Ovary (tissue), 9 donors: ENCODE data around the gene CEP128. TPM values are rescaled to one million over a fixed set of nuclear protein-coding genes. Genes with fewer than 3 reads are reported as not detected.

ENCODE experiments used
- DNase-seq, 5 donors: peaks; one replicate each; pipeline ENCODE4 v3.0.0-alpha.2; 2019 to 2020
- H3K27ac ChIP-seq, 2 donors: fragments of 200-600 bp; one replicate each; pipeline versions ENCODE4 v1.5.1 to v1.8.0; 2019 to 2022
- H3K27me3 ChIP-seq: fragments of 200-600 bp; one replicate; pipeline ENCODE4 v1.8.0; 2022
- H3K36me3 ChIP-seq: fragments of 200-600 bp; sonication (generic); one replicate; pipeline ENCODE4 v1.5.1; 2019
- H3K4me1 ChIP-seq: one replicate; pipeline ENCODE4 v1.8.1; 2013; ENCODE audit warnings: mild to moderate bottlenecking, moderate library complexity; ENCODE audit not compliant: insufficient read depth
- H3K4me3 ChIP-seq: fragments of 200-600 bp; sonication (generic); one replicate; pipeline ENCODE4 v1.5.1; 2017
- H3K9me3 ChIP-seq, 2 donors: fragments of 200-600 bp in 1 of 2; sonication (generic) in 1 of 2; one replicate each; pipeline versions ENCODE4 v1.5.1 to v1.8.1; 2013 to 2019; ENCODE audit warnings: mild to moderate bottlenecking in 1 of 2, moderate library complexity in 1 of 2
- EP300 ChIP-seq: sonication (generic); formaldehyde crosslinking; IDR thresholded peaks from one replicate; pipeline ENCODE4 v1.6.1; 2017; ENCODE audit warnings: antibody characterized with exemption
- POLR2A ChIP-seq: fragments of 450-650 bp; IDR thresholded peaks from one replicate; pipeline ENCODE4 v1.6.1; 2017; ENCODE audit warnings: antibody characterized with exemption, mild to moderate bottlenecking, moderate library complexity
- WGBS, 3 donors: extraction: QIAGEN DNeasy Blood & Tissue Kit in 1 of 3; methylation state at CpG; one replicate each; pipeline versions ENCODE4 v1.1.5 to v1.1.7; 2013 to 2017; 5-methylcytosine and 5-hydroxymethylcytosine counted together
- intact Hi-C, 4 donors: fragments of 100-400 bp; cut with DNase I; formaldehyde crosslinking; loops; one replicate each; pipeline versions ENCODE4 v1.11.0 to v1.15.1; 2022 to 2023
- polyA plus RNA-seq, 2 donors: library from polyadenylated mRNA; stranded (reverse); fragments of 200-250 nt in 1 of 2; fragments of 350-450 nt in 1 of 2; fragmentation: Illumina TruSeq in 1 of 2; extraction: RNeasy Lipid Tissue Mini Kit (QIAGEN cat#74804) in 1 of 2; gene quantifications; one replicate each; pipeline ENCODE4 v1.2.3, GENCODE V29; 2013 to 2014
- total RNA-seq, 7 donors: library from RNA; depleted of rRNA in 2 of 7; stranded (reverse); fragments of >200 nt in 2 of 7; fragmentation: NEBNext Ultra II Directional in 3 of 7; extraction: Animal tissue kit (Norgen Biotek cat#: 25700) in 3 of 7; gene quantifications; one replicate each; pipeline versions ENCODE4 v1.1.0 to v1.2.4, GENCODE V29; 2016 to 2023
- TF ChIP-seq, protein P1 (sequence below), 3 donors: fragments of 450-650 bp in 2 of 3; fragments of 200-600 bp in 1 of 3; IDR thresholded peaks; one replicate each; pipeline versions ENCODE4 v1.5.1 to v1.8.0; 2016 to 2022; ENCODE audit warnings: antibody characterized with exemption in 3 of 3, mild to moderate bottlenecking in 1 of 3
- donor health status: DM: no; HTN: no; CAD: no; lungs with moderate emphysema.
- donor health status: DM: no; HTN: no; CAD: no.
- donor health status: Bipolar disorder and iron deficiency.
- donor health status: DM: yes; HTN: yes; CAD: no.
- donor health status: DM: no; HTN: no; CAD: no.
- donor health status: DM: yes; HTN: yes; CAD: no.

CEP128 gene
- total and polyA plus RNA-seq, 9 donors, result 1.5 to 14.3 (median 6.4) TPM

DNA sequence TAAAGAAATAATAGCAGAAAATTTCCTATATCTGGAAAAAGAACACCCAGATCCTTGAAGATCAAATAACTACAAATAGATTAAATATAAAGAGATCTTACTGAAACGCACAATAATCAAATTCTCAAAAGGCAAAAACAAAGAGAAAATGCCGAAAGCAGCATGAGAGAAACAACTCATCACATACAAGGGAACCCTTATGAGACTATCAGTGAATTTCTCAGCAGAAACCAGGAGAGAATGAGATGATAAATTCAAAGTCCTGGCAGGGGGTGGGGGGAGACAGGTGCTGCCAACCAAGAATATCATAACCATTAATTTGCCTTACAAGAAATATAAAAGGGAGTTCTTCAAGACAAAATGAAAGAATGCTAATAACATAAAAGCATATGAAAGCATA, 73.7 kb downstream of the CEP128 start:
- Histone ChIP-seq H3K9me3 (no peaks in the 10 kb centered on the region), H3K4me1 (no peaks in the 10 kb centered on the region), H3K36me3 (no peaks in the 10 kb centered on the region), H3K27me3 (no peaks in the 10 kb centered on the region), H3K27ac (no peak overlapping the region), H3K4me3 (no peak overlapping the region)
- no peak for TF ChIP-seq POLR2A
- TF ChIP-seq, protein P1, sequence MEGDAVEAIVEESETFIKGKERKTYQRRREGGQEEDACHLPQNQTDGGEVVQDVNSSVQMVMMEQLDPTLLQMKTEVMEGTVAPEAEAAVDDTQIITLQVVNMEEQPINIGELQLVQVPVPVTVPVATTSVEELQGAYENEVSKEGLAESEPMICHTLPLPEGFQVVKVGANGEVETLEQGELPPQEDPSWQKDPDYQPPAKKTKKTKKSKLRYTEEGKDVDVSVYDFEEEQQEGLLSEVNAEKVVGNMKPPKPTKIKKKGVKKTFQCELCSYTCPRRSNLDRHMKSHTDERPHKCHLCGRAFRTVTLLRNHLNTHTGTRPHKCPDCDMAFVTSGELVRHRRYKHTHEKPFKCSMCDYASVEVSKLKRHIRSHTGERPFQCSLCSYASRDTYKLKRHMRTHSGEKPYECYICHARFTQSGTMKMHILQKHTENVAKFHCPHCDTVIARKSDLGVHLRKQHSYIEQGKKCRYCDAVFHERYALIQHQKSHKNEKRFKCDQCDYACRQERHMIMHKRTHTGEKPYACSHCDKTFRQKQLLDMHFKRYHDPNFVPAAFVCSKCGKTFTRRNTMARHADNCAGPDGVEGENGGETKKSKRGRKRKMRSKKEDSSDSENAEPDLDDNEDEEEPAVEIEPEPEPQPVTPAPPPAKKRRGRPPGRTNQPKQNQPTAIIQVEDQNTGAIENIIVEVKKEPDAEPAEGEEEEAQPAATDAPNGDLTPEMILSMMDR (IDR thresholded peaks at IDR 0.05), result no peak
- no peak for TF ChIP-seq EP300
- intact Hi-C loops, result no loop called here
- DNase-seq, result no peak
- 95 to 100% (median 97%) methylated on average over 2 of the region's 2 CpGs for WGBS, 3 donors

DNA sequence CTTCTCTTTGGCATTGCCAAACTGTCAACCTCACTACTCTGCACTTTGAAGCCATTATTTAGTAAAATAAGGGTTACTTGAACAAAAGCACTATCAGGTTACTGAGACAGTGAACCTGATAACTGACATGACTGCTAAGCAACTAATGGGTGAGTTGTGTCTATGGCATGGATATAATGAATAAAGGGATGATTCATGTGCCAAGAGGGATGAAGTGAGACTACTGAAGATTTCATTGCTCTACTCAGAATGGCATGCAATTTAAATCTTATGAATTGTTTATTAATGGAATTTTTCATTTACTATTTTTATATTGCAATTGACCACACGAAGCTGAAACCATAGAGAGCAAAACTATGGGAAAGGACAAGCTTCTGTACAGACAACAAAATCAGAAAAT, 74.4 kb downstream of the CEP128 start:
- DNase-seq, result no peak
- intact Hi-C loops, result no loop called here
- H3K36me3 ChIP-seq, result no peaks in the 10 kb centered on the region
- H3K4me3 ChIP-seq, result no peak overlapping the region
- no peak overlapping the region for H3K27ac ChIP-seq
- H3K27me3 ChIP-seq, result no peaks in the 10 kb centered on the region
- H3K9me3 ChIP-seq, result no peaks in the 10 kb centered on the region
- H3K4me1 ChIP-seq, result no peaks in the 10 kb centered on the region
- WGBS, 3 donors, result 0 to 74% (median 0%) methylated on average over 1 of the region's 1 CpG
- TF ChIP-seq, protein P1 (IDR thresholded peaks at IDR 0.05), result no peak
- no peak for TF ChIP-seq EP300
- no peak for TF ChIP-seq POLR2A

DNA sequence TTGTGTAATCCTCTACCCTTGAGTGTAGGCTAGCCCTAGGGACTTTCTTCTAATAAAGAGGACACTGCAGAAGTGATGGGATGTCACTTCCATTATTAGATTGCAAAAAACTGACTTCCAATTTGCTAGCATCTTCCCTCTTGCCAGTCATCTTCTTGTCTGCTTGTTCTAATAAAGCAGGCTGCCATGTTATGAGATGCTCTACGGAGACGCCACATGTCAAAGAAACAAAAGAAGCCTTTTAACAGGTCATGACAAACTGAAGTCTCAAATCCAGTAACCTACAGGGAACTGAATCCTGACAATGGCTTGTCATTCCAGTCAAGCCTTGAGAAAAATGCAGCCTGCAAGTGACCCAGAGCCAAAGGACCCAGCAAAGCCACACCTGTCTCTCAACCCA, 76.0 kb downstream of the CEP128 start:
- Histone ChIP-seq H3K9me3 (no peaks in the 10 kb centered on the region), H3K36me3 (no peaks in the 10 kb centered on the region), H3K27ac (no peak overlapping the region), H3K27me3 (no peaks in the 10 kb centered on the region), H3K4me1 (no peaks in the 10 kb centered on the region), H3K4me3 (no peak overlapping the region)
- DNase-seq, result no peak
- 100% methylated on average over 2 of the region's 2 CpGs for WGBS, 3 donors
- intact Hi-C loops, result no loop called here
- TF ChIP-seq EP300 (no peak), POLR2A (no peak)
- TF ChIP-seq, protein P1 (IDR thresholded peaks at IDR 0.05), result no peak

DNA sequence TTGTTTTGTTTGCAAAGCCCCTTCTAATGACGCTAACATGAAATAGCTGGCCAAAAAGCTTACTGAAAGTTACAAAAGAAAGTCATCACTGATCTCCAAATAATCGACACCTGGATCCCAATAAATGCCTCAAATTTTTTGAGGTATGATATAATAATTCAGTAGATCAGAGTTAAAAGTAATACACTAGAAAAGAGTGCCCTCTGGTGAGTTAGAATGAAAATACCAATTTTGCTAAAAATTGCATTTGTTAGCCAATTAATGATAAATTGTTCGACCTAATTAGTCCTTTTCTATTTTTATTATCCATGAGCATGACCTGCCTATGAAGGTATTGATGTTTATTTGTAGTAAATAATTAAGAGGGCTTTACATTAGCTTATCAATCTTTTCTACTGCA, 78.6 kb downstream of the CEP128 start:
- TF ChIP-seq EP300, result no peak
- no peak for TF ChIP-seq POLR2A
- TF ChIP-seq, protein P1 (IDR thresholded peaks at IDR 0.05), result no peak
- no peak overlapping the region for H3K27ac ChIP-seq
- H3K4me1 ChIP-seq, result no peaks in the 10 kb centered on the region
- WGBS, 3 donors, result 56 to 72% (median 59%) methylated on average over 3 of the region's 3 CpGs
- no peak overlapping the region for H3K4me3 ChIP-seq
- intact Hi-C loops, result no loop called here
- H3K27me3 ChIP-seq, result no peaks in the 10 kb centered on the region
- no peaks in the 10 kb centered on the region for H3K9me3 ChIP-seq
- DNase-seq, result no peak
- H3K36me3 ChIP-seq, result no peaks in the 10 kb centered on the region

DNA sequence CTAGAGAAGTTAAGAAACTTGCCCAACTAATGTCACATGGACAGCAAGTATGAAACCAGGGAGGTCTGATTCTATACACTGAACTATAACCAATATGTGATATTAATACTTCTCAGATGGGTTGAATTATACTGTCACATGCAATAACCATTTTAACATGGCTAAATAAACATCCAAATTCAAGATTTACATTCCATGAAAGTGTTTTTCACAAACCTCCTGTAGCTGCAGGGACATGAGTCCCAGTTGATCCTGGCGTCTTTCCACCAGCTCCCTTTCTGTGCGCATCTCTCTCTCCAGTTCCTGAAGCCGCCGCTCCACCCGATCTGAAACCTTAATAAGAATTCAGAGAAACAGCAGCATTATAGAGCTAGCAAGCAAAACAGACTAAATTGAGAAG, 79.0 kb downstream of the CEP128 start:
- DNase-seq, result no peak
- Histone ChIP-seq H3K27me3 (no peaks in the 10 kb centered on the region), H3K9me3 (no peaks in the 10 kb centered on the region), H3K4me3 (no peak overlapping the region), H3K4me1 (no peaks in the 10 kb centered on the region), H3K27ac (no peak overlapping the region), H3K36me3 (no peaks in the 10 kb centered on the region)
- 91 to 96% (median 92%) methylated on average over 5 of the region's 5 CpGs for WGBS, 3 donors
- TF ChIP-seq, protein P1 (IDR thresholded peaks at IDR 0.05), result no peak
- TF ChIP-seq EP300, result no peak
- TF ChIP-seq POLR2A, result no peak
- intact Hi-C loops, result no loop called here
